Fibroblast of skin of left quadriceps (primary cell): ENCODE measurements around the gene APOL2.
"Not testable (repeated sequence)": the region's sequence is repeated elsewhere in the genome, so short reads cannot be mapped to it uniquely, and the experiment has no call there.

ENCODE experiments used
- DNase-seq, 2 experiments: peaks; one replicate each; pipeline ENCODE4 v3.0.0-alpha.2; 2013; ENCODE audit warnings: low read depth in 2 of 2

The APOL2 gene

DNA sequence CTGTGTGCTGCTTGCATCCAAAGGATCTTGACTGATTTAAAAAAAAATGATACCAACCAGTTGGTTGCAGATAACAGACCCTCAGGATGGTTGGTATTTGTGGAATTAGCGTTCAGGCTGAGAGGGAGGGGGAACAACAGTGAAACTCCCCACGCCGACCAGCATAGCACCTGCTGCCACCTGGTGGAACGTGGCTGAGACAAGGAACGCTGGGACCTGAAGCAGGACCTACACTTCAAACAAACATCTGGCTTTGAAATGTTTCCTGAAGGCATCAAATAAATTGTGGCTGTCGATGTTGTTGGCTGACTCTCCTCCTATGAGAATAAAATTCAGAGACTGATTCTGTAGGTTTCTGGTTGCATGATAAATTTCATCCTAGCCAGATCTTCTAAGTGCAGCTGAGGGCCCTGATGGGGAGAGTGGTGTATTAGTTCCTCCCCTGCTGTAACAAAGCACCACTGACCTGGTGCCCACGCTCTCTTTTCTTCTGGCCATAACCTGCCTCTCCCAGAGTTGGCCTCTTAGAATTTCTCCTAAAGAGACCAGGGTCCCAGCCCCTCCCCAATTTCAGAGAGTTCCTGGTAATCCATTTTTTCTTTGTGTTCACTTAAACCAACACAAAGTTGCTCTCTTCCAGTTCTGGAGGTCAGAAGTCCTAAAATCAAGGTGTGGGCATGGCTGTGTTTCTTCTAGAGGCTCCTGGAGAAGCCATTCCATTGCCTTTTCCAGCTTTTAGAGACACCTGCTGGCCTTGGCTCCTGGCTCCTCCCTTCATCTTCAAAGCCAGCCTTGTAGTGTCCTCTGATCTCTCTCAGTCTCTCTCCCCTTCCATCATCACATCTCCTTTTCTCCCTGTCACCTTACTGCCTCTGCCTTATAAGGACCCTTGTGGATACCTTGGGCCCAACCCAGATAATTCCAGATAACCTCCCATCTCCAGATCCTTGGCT is 17.3 kb downstream of the APOL2 start:
- DNase-seq: no peak

GRCh38 chr22:36220451-36220921 is 18.8 kb downstream of the APOL2 start:
- DNase-seq: no peak

- DNase-seq: no peak
Observed at GRCh38 chr22:36218648-36219193, 20.6 kb downstream of the APOL2 start.

DNA sequence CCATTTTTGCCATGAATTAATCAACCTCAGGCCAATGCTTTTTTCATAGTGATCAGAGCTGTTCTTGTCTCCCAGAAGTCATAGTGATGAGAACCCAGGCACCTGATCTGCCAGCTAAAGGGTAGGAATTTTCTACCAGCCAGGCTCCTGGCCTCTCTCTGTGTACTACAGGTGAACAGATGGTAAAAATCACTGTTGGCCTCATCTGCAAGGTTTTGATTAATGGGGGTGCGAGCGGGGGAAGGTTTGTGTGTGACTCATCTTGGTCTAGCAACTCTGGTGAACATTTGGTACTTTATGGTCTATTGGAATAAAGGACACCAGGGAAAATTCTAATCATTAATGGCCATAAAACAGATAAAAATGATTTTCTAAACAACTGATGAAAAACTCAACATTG is 23.3 kb downstream of the APOL2 start:
- DNase-seq: no peak

DNA sequence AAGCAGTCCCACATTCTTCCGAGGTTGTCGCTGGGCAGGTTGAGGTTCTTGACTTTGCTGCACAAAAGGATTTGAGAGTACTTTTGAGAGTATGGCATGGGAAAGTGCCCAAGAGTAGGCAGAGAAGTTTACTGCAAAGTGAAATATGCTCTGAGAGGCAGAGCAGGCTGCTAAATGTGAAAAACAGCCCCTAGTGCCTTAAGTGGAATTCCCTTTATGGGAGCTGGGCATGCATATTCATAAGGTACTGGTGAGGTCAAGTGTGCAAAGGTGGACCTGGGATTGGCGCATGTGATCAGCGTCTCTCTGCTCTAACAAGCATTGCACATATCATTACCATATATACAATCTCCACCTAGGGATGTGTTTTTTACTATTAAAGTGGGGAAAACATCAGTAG is 25.7 kb downstream of the APOL2 start:
- no peak for DNase-seq

- DNase-seq: no peak
Observed at GRCh38 chr22:36212901-36213300, 26.4 kb downstream of the APOL2 start.

GRCh38 chr22:36211237-36211861 is 28.0 kb downstream of the APOL2 start:
- no peak for DNase-seq

DNA sequence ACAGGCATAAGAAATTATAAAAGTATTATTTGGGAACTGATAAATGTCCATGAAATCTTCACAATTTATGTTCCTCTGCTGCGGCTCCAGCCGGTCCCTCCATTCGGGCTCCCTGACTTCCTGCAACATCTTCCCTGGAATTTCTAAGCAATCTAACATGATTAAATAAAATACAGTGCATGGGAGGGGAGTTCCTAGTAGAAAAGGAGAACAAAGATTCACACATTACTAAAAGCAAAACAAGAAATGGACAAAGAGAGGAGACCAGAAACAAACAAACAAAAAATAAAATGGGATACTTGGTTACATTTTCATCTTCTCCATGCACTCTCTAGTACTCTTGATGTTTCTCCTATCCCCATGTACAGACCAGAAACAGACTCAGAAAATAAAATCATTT is 29.1 kb downstream of the APOL2 start:
- no peak for DNase-seq

- not testable (repeated sequence) for DNase-seq
Observed at GRCh38 chr22:36209488-36209908, 29.8 kb downstream of the APOL2 start.

- no peak for DNase-seq
Observed at GRCh38 chr22:36208914-36209313, 30.4 kb downstream of the APOL2 start.

GRCh38 chr22:36208162-36208765 is 31.1 kb downstream of the APOL2 start:
- no peak for DNase-seq

DNA sequence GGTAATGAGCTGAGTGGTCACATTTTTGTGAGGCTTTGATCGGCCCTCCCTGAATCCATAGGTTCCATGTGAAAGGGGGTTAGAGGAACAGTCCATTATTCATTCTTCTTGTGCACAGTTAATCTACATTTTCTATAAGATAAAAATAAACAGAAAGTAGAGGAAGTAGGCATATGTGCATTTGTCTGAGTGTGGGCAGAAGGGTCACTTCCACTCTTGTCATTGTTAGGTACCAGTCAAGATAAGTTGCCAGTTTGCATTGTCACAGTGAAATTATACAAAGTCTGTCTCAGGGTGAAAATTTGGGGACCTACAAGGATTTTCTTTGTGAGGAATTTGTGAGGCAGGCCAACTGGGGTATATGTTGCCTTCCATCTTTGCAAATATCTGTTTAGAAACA is 33.1 kb downstream of the APOL2 start:
- DNase-seq: no peak

- DNase-seq: not testable (repeated sequence)
Observed at GRCh38 chr22:36205573-36205972, 33.8 kb downstream of the APOL2 start.

DNA sequence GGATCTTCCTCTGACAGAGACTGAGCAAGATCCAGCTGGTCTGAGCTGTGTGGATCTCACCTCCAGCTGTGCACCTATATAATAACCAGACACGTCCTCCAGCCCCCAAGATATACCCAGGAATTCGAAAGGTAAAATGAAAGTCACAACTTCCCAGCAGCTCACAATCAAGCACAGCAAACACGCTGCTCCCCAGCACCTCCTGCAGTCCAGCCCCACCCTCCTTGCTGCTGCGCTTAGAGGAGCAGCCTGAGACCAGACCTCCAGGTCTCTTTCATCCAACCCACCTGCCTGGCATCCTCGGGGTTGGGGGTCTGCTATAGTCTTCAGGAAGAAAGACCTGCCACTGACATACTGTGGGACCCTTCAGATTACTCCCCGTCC is 34.7 kb downstream of the APOL2 start:
- no peak for DNase-seq

- DNase-seq: no peak
Observed at GRCh38 chr22:36204001-36204631, 35.2 kb downstream of the APOL2 start.

GRCh38 chr22:36203441-36203840 is 35.9 kb downstream of the APOL2 start:
- not testable (repeated sequence) for DNase-seq

GRCh38 chr22:36202906-36203305 is 36.4 kb downstream of the APOL2 start:
- not testable (repeated sequence) for DNase-seq

- no peak for DNase-seq
Observed at GRCh38 chr22:36201630-36202319, 37.6 kb downstream of the APOL2 start, which contains the start of gene APOL4. APOL4 (minus strand) TSS chr22:36201809; CDS start chr22:36201734, 75 bp downstream.

- not testable (repeated sequence) for DNase-seq
Observed at GRCh38 chr22:36201025-36201424, 38.3 kb downstream of the APOL2 start.

DNA sequence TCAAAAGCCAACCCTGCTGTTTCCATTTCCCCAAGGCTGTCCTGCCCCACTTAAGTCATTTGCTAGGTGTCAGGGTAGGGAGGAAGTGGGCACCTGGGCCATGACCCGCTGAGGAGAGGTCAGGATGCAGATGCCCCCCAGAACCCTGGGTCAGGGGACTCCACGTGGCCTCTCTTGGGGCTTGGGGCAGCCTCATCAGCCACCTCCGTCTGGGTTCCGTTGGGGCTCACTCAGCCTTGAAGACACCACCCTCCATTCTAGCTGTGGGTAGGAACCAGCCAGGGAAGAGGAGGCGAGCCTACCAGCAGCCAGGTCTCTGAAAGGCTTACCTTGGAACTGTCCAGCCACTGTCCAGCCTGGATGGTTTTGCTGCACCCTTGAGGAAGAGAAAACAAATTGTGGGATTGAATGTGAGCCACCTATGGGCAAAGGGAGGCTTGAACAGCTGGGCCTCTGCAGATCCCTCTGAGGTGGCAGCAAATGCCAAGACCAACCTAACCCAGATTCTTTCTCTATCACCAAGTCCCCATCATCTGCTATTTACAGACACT is 40.3 kb downstream of the APOL2 start:
- DNase-seq: no peak

- DNase-seq: no peak
Observed at GRCh38 chr22:36198536-36198935, 40.8 kb downstream of the APOL2 start.
